T-helper 17 cell (primary cell): Measurements from ENCODE around the gene DDR1. TPM values are rescaled to one million over a fixed set of nuclear protein-coding genes. Genes with fewer than 3 reads are reported as not detected.
A peak's percentile ranks its signal among the peaks of the same experiment; 100 is the strongest.
"Not testable (repeated sequence)": the region's sequence is repeated elsewhere in the genome, so short reads cannot be mapped to it uniquely, and the experiment has no call there.

Experiments used
- ATAC-seq: fragments of 150-1000 bp; cut with Tn5 transposase; 2 replicates; pipeline ENCODE4 v1.10.0; 2021; ENCODE audit warnings: mild to moderate bottlenecking, moderate library complexity
- DNase-seq, 3 donors: peaks; one replicate each; pipeline versions ENCODE4 v3.0.0 to v3.0.0-alpha.2; 2020 to 2021
- H3K9me3 ChIP-seq: one replicate; pipeline ENCODE4 v1.7.0; 2013; ENCODE audit warnings: low read length, mild to moderate bottlenecking; ENCODE audit not compliant: control insufficient read depth, poor library complexity, severe bottlenecking
- H3K27ac Mint-ChIP-seq: one replicate; pipeline ENCODE4 v1.8.0; 2022; ENCODE audit warnings: mild to moderate bottlenecking, moderate library complexity, mixed read lengths
- H3K27me3 Mint-ChIP-seq: one replicate; pipeline ENCODE4 v1.8.0; 2022; ENCODE audit warnings: mixed read lengths
- H3K36me3 Mint-ChIP-seq: one replicate; pipeline ENCODE4 v1.8.0; 2022; ENCODE audit warnings: low read depth, mixed read lengths
- H3K4me1 Mint-ChIP-seq: one replicate; pipeline ENCODE4 v1.8.0; 2022; ENCODE audit warnings: mild to moderate bottlenecking, mixed read lengths
- H3K4me3 Mint-ChIP-seq: one replicate; pipeline ENCODE4 v1.8.0; 2022; ENCODE audit warnings: mild to moderate bottlenecking, moderate library complexity, mixed read lengths
- total RNA-seq, 4 donors: library from RNA in 2 of 4; stranded (reverse) in 2 of 4; gene quantifications; one replicate each; pipeline ENCODE4 v1.2.3 and lab custom pipeline; 2022 to 2026

Gene DDR1
- total RNA-seq, 2 donors from 2014 or later: 1.8 to 5.6 TPM

GRCh38 chr6:30896541-30896940, 12.2 kb downstream of the DDR1 start:
- Mint-ChIP-seq H3K4me1 (peaks cover 8% of the 10 kb centered on the region), H3K36me3 (peaks cover 13% of the 10 kb centered on the region), H3K4me3 (no peak overlapping the region), H3K27ac (no peak overlapping the region), H3K27me3 (no peaks in the 10 kb centered on the region)
- DNase-seq (no peak), ATAC-seq (no peak)
- no peaks in the 10 kb centered on the region for H3K9me3 ChIP-seq

GRCh38 chr6:30897882-30898281, 13.6 kb downstream of the DDR1 start:
- DNase-seq (no peak), ATAC-seq (no peak)
- Mint-ChIP-seq H3K36me3 (peaks cover 11% of the 10 kb centered on the region), H3K4me3 (no peak overlapping the region), H3K27ac (no peak overlapping the region), H3K4me1 (peaks cover 14% of the 10 kb centered on the region), H3K27me3 (no peaks in the 10 kb centered on the region)
- no peaks in the 10 kb centered on the region for H3K9me3 ChIP-seq

DNA sequence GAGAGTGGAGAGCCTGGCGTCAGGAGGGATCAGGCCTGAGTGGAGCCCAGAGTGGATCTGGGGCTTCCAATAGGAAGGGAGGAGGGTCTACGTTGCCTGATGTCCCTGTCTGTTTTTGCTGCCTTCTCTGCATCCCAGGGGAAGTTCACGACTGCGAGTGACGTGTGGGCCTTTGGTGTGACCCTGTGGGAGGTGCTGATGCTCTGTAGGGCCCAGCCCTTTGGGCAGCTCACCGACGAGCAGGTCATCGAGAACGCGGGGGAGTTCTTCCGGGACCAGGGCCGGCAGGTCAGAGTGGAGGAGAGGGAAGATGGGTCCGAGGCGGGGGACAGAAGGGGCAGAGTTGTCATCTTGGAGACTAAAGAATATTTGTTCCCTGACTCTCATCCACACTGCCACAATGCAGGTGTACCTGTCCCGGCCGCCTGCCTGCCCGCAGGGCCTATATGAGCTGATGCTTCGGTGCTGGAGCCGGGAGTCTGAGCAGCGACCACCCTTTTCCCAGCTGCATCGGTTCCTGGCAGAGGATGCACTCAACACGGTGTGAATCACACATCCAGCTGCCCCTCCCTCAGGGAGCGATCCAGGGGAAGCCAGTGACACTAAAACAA, 14.5 kb downstream of the DDR1 start:
- Mint-ChIP-seq H3K27me3 (no peaks in the 10 kb centered on the region), H3K36me3 (peaks cover 11% of the 10 kb centered on the region), H3K27ac (no peak overlapping the region), H3K4me1 (peaks cover 15% of the 10 kb centered on the region), H3K4me3 (no peak overlapping the region)
- ATAC-seq (no peak), DNase-seq (no peak)
- H3K9me3 ChIP-seq: no peaks in the 10 kb centered on the region

DNA sequence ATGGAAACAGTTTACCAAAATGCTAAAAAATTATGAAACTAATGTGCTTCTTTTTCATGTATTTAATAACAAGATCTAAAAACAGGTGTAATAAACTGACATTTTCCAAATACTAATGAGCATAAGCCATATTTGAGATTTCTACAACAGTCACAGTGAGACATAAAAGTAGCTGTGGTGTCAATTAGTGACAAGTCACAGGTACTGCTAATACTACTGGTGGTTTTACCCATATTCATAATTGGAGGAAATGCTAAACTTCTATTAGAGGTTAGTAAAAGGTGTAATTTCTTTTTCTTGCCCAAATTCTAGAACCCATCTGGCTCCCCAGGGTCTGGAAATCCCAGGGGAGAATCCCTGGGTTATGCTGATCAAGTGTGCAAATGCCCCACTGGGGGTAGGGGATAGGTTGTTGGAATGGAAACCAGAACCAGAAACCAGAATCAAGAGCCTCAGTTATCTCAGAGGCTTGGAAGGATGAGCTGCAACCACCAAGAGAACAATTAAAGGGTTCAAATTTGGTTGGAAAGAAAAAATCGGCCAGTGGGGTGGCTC, 16.6 kb downstream of the DDR1 start:
- no peaks in the 10 kb centered on the region for H3K9me3 ChIP-seq
- H3K27ac Mint-ChIP-seq: no peak overlapping the region
- H3K36me3 Mint-ChIP-seq: peaks cover 4% of the 10 kb centered on the region
- H3K4me3 Mint-ChIP-seq: no peak overlapping the region
- peaks cover 7% of the 10 kb centered on the region for H3K4me1 Mint-ChIP-seq
- no peak for ATAC-seq
- no peaks in the 10 kb centered on the region for H3K27me3 Mint-ChIP-seq
- DNase-seq: no peak

GRCh38 chr6:30901436-30901835, 17.1 kb downstream of the DDR1 start:
- H3K27me3 Mint-ChIP-seq: no peaks in the 10 kb centered on the region
- peaks cover 7% of the 10 kb centered on the region for H3K4me1 Mint-ChIP-seq
- ATAC-seq (no peak), DNase-seq (no peak)
- no peak overlapping the region for H3K27ac Mint-ChIP-seq
- no peak overlapping the region for H3K4me3 Mint-ChIP-seq
- H3K9me3 ChIP-seq: no peaks in the 10 kb centered on the region
- peaks cover 4% of the 10 kb centered on the region for H3K36me3 Mint-ChIP-seq

DNA sequence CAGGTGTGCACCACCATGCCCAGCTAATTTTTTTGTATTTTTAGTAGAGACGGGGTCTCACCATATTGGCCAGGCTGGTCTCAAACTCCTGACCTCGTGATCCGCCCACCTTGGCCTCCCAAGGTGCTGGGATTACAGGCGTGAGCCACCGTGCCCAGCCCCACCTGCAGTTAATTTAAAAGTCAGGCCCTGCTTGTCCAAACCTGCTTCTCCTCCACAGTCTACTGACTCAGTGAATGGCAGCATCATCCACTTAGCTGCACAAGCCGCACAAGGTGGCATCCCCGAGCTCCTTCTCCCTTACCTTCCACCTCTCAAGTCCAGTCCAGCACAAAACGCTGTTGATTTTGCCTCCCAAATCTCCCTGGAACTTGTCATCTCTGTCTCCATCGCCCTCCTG, 17.9 kb downstream of the DDR1 start:
- H3K27ac Mint-ChIP-seq: peak overlapping the region; percentile 84
- not testable (repeated sequence) for H3K36me3 Mint-ChIP-seq, H3K27me3 Mint-ChIP-seq, ATAC-seq, H3K4me3 Mint-ChIP-seq, H3K9me3 ChIP-seq, DNase-seq, H3K4me1 Mint-ChIP-seq

DNA sequence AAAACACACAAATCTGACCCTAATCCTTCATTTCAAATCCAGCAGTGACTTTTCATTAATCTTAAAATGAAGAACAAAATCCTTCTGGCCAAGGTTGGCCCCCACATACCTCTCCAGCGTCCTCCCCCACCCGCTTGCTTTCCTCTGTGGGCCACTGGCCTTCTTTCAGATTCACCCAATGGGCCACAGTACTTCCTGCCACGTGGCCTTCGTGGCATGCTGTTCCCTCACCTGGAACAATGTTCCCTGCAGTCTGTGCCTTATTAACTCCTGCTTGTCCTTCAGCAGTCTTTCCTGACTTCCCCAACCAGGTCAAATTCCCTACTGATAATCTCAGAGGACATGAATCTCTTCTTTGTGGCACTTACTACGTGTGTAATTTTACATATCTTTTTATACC, 18.4 kb downstream of the DDR1 start:
- Mint-ChIP-seq H3K36me3 (peaks cover 4% of the 10 kb centered on the region), H3K27me3 (no peaks in the 10 kb centered on the region), H3K27ac (peak overlapping the region; percentile 84), H3K4me1 (peaks cover 10% of the 10 kb centered on the region), H3K4me3 (peak overlapping the region; percentile 28)
- no peak for ATAC-seq
- no peak for DNase-seq
- H3K9me3 ChIP-seq: no peaks in the 10 kb centered on the region

DNA sequence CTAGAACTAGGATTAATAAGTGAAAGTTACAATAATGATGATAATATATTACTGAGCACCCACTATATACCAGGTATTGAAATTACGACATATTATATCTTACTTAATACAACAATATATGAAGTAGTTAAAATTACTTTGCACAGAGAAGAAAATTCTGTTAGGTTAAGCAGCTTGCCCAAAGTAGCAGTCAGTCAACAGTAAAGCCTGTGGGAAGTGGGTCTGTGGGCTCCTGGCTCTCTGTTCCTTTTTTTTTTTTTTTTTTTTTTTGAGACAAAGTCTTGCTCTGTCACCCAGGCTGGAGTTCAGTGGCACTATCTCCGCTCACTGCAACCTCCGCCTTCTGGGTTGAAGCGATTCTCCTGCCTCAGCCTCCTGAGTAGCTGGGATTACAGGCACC, 18.9 kb downstream of the DDR1 start:
- peaks cover 15% of the 10 kb centered on the region for H3K4me1 Mint-ChIP-seq
- H3K36me3 Mint-ChIP-seq: peaks cover 7% of the 10 kb centered on the region

GRCh38 chr6:30907290-30907757, 23.0 kb downstream of the DDR1 start:
- H3K27ac Mint-ChIP-seq: peak overlapping the region; percentile 92

More for the DNA sequence above, 18.9 kb downstream of the DDR1 start:
- DNase-seq (no peak), ATAC-seq (no peak)
- Mint-ChIP-seq H3K27ac (peak overlapping the region; percentile 84), H3K27me3 (no peaks in the 10 kb centered on the region), H3K4me3 (no peak overlapping the region)
- no peaks in the 10 kb centered on the region for H3K9me3 ChIP-seq

GRCh38 chr6:30907758-30908591, 23.7 kb downstream of the DDR1 start, which contains the start of gene GTF2H4:
GTF2H4 (plus strand) TSS chr6:30908207.
- ATAC-seq: peak; percentile 100

More at GRCh38 chr6:30907290-30907757, 23.0 kb downstream of the DDR1 start:
- H3K4me3 Mint-ChIP-seq: peak overlapping the region; percentile 99
- H3K9me3 ChIP-seq, H3K36me3 Mint-ChIP-seq, DNase-seq, ATAC-seq, H3K27me3 Mint-ChIP-seq: not testable (repeated sequence)
- H3K4me1 Mint-ChIP-seq: peaks cover 29% of the 10 kb centered on the region

GRCh38 chr6:30908700-30909099, 24.4 kb downstream of the DDR1 start:
- Mint-ChIP-seq H3K36me3 (peaks cover 8% of the 10 kb centered on the region), H3K27me3 (no peaks in the 10 kb centered on the region), H3K4me3 (peak overlapping the region; percentile 99), H3K27ac (peak overlapping the region; percentile 92), H3K4me1 (peaks cover 27% of the 10 kb centered on the region)
- H3K9me3 ChIP-seq: no peaks in the 10 kb centered on the region
- no peak for ATAC-seq
- no peak for DNase-seq

More at GRCh38 chr6:30907758-30908591, 23.7 kb downstream of the DDR1 start, which contains the start of gene GTF2H4:
- Mint-ChIP-seq H3K4me1 (peaks cover 24% of the 10 kb centered on the region), H3K27ac (peak within 1 kb of the TSS; percentile 92), H3K4me3 (peak within 1 kb of the TSS; percentile 99), H3K27me3 (no peaks in the 10 kb centered on the region), H3K36me3 (peaks cover 8% of the 10 kb centered on the region)
- DNase-seq: peak; percentile 84 to 87 (median 87)
- H3K9me3 ChIP-seq: no peaks in the 10 kb centered on the region

DNA sequence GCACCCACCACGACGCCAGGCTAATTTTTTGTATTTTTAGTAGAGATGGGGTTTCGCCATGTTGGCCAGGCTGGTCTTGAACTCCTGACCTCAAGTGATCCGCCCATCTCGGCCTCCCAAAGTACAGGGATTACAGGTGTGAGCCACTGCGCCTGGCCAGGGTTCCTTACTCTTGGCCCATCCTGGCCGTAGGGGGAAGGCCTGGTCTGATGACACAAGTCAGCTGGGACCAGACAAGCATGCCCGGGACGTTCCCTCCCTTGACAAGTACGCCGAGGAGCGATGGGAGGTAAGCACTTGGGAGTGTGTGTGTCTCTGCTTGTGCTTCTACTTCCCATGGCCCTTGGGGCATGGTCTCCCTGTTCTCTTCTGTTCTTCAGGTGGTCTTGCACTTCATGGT, 26.2 kb downstream of the DDR1 start:
- ATAC-seq, H3K27ac Mint-ChIP-seq, H3K4me3 Mint-ChIP-seq, H3K36me3 Mint-ChIP-seq, H3K9me3 ChIP-seq, DNase-seq, H3K27me3 Mint-ChIP-seq: not testable (repeated sequence)
- H3K4me1 Mint-ChIP-seq: peaks cover 36% of the 10 kb centered on the region

DNA sequence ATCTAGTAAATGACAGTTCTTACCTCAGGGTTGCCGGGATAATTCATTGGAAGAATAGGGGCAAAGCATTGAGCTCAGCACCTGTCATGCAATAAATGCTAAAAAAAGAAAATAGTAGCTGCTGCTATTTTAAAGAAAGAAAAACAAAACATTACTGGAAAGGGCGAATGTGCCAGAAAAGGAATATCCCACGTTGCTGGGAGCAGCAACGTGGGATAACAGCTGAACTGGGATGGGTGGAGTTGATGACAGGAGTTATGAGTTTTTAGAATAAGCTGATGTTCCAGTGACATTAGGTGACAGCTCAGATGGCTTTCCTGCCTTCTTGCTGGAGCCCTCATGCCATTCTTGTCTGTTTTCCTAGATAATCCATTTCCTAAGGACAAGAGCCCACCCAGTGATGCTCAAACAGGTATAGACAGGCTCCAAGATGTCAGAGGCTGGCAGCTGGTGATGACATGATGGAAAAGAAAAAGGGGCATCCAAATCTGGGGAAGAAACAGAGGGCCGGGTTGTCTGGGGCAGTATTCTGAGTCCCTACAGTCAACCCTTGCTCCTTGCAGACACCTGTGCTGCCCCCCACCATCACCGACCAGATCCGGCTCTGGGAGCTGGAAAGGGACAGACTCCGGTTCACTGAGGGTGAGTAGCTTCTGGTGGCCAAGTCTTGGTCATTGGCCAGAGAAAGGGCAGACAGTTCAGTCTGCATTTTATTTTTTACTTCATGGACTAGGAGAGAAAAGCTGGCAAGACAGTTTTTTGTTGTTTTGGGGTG, 28.6 kb downstream of the DDR1 start:
- DNase-seq (no peak), ATAC-seq (no peak)
- Mint-ChIP-seq H3K27ac (no peak overlapping the region), H3K4me1 (peaks cover 42% of the 10 kb centered on the region), H3K27me3 (no peaks in the 10 kb centered on the region), H3K36me3 (peaks cover 8% of the 10 kb centered on the region), H3K4me3 (peak overlapping the region; percentile 94)
- no peaks in the 10 kb centered on the region for H3K9me3 ChIP-seq
